ENCODE results near the gene SELENOO.

Gene SELENOO

DNA sequence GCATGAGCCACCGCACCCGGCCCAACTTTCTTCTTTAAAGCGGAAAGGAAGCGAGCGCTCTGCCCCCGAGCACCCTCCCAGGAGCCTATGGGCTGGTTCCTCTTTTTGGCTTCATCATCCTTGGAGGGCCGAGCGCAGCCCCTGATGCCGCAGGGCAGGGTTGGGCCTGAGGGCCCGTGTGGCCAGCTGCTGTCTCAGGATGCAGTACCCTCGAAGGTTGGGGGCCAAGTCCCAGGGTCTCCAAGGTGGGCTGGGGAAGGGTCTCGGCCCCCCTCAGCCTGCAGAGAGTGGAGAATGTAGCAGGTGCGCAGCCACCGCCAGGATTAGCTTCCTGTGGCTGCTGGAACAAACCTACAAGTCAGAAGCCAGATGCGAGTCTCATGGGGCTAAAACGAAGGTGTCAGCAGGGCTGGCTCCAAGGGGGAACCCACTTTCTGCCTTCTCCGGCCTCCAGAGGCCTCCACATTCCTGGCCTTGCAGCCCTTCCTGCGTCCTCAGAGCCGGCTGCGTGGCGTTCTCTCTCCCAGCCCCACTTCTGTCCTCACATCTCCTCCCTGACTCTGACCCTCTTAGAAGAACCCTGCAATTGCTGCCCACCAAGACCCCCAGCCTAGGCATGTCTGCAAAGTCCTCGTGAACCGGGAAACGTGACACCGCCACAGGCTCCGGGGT, 27.4 kb upstream of the SELENOO start:
- no peak for DNase-seq (ENCODE audit: low read depth)

GRCh38 chr22:50173983-50174355, 26.8 kb upstream of the SELENOO start:
- no peak for DNase-seq (ENCODE audit: low read depth)

DNA sequence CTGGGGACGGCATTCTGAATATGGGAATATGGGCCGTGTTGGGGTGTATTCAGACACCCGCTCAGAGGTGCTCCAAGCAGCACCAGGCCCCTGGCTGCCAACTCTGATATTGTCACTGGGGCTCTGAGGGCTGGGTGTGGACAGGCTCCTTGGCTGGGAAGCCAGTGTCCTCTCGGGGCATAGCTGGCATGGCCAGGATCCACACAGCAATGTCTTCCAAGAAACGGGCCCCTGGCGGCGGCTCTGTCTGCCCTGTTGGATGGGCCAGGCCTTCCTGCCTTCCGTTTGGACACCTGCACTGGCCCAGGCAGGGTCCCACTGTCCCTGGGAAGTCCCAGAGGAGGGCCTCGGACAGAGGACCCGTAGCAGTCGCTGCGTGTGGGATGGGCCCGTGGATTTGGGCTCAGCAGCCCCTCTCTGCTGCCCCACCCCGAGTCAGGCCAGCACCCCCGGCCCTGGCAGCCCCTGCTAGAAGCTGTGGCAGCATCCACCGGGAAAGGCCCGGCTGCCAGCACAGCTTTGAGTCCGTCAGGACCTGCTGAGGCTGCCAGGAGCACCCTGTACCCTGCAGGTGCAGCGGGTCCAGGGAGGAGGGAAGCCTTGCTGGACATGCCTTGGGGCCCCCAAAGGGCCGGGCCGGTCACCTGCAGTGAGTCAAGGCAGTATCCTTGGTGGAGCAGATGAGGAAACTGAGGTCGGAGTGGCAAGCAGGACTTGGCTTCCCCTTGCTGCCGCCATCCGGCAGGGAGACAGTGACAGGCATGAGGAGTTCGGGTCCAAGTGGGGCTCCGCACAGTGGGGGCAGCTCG, 26.2 kb upstream of the SELENOO start:
- DNase-seq (ENCODE audit: low read depth): no peak

DNA sequence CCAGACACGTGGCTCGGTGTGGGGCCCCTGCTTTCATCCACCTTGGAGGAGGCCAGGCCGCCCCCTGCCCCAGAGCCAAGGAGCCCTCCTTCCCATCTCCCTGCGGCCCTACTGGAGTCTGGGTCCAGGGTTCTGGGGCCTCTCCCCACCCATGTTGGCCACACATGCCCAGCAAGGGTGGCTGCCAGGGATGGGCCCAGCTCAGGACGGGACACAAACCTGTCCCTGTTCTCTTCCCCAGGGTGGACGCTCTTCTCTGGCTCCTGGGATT, 25.7 kb upstream of the SELENOO start:
- DNase-seq (ENCODE audit: low read depth): no peak

GRCh38 chr22:50175921-50176849, 24.6 kb upstream of the SELENOO start:
- no peak for DNase-seq (ENCODE audit: low read depth)

GRCh38 chr22:50176850-50177536, 23.8 kb upstream of the SELENOO start:
- DNase-seq (ENCODE audit: low read depth): no peak

- no peak for DNase-seq (ENCODE audit: low read depth)
Measured at GRCh38 chr22:50177537-50178470, 23.0 kb upstream of the SELENOO start.

DNA sequence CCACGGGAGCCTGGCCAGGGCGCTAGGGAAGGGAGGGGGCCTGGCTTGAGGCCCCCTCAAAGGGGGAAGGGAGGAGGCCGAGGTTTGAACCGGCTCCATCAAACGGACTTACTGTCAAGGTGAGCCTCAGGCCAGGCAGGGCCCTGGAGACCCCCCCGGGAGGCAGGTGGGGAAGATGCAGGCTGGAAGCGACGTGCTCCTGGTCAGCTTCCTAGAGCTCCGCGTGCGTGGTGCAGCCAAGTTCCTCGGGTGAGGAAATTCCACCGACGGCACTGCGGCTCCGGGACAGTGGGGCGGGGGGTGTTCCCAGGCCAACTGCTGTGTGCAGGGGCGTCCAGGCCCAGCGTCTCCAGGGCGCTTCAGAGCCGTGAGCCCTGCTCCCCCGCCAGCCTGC, 22.3 kb upstream of the SELENOO start:
- DNase-seq (ENCODE audit: low read depth): no peak

- DNase-seq (ENCODE audit: low read depth): no peak
Measured at GRCh38 chr22:50178871-50179869, 21.6 kb upstream of the SELENOO start.

DNA sequence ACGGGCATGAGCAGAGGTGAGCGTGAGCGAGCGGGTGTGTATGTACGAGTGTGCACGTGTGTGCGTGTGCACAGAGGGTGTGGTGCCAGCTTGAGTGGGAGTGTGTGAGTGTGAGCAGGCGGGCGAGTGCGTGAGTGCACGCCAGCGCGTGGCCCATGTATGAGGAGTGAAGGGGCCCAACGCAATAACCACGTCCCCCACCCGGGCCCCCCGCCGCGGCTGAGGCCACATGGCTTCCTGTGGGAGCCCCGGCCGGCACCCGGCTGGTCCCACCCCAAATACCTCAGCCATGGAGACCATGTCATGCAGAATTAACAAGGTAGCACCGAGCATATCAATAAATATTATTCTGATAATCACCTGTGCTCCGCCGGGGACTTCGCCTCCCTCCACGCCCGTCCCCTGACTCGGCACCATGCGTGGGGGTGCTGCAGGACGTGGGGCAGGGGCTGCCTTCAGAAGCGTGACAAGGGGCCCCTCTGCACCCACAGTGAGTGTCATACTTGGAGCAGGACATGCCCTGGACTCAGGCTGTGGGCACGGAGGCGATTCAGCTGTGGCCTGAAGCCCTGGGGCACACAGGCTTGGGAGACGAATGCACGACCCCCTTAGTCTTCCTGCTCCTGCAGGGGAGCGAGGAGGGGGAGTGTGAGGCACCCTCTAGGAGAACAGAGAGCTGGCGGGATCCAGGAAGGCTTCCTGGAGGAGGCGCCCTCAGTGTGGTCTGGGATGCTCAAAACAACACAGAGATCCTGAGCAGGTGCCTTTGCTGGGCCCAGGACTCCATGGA, 20.7 kb upstream of the SELENOO start:
- no peak for DNase-seq (ENCODE audit: low read depth)

DNA sequence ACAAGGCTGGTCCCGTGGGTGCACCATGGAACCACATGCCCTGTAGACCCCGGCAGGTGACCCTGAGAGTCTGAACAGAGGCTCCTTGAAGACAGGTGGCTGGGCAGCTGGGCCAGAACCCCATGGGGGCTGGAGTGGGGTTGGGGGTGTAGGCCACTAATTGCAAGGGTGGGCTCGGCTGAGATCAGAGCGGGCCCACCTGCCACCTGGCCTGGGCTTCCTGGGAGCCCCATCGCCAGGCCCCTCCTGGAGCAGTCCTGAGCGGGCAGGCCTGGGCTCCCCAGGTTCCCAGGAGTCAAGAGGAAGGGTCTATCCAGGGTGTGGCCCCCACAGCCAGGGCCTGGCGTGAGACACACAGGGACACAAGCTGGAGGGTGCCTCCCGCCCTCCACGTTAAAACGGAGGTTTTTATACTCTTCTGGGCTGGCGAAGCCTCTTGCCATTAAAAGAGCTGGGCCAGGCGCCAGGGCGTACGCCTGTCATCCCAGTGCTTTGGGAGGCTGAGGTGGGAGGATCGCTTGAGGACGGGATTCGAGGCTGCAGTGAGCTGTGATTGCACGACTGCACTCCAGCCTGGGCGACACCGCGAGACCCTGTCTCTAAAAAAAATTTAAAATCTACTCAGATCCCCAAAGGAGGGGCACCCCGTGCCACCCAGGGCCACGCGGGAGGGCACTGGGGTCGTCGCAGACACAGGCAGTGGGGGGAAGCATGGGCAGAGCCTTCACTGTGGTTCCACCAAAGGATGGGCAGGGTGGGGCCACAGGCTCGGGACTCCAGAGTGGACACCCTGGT, 19.9 kb upstream of the SELENOO start:
- DNase-seq (ENCODE audit: low read depth): no peak

DNA sequence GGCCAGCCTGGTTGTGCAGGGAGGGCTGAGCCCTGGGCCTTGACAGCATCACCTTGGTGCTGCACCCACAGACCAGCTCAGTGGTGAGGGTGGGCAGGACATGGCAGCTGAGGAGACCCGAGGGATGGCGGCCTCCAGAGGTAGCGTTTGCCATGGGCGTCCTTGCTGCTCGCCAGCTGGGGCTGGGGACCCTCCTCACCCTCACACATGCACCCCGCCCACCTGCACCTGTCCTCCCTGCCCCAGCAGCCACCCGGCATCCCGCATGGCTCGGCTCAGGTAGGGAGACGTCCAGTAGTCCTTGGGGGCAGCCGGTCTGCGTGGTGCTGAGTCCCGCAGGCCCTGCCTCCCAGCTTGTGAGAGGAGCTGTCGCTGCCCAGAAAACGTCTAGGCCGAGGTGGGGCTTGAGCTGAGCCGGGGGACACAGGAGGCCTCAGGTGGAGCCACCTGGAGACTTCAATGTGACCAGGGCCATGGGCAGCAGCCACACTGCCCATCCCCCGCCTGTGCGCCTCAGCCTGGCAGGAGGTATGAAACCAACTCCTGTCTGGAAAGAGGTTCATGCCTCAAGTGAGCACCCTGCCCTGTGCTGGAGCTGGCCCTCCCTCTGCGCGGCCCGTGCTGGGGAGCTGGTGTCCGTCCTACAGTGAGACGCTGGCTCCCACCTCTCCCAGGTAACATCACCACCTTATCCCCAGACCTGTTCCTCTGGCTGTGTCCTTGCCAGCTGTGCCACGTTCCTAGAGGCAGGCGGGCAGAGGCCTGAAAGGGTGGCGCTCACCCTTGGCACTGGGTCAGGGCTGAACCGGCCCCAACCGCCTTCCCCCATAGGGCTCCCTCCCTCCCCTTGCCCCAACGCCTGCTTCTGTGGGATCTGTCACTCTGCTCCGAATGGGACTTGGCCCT, 18.4 kb upstream of the SELENOO start:
- no peak for DNase-seq (ENCODE audit: low read depth)

- DNase-seq (ENCODE audit: low read depth): no peak
Measured at GRCh38 chr22:50183141-50183971, 17.5 kb upstream of the SELENOO start.

- no peak for DNase-seq (ENCODE audit: low read depth)
Measured at GRCh38 chr22:50184004-50184901, 16.6 kb upstream of the SELENOO start.

- DNase-seq (ENCODE audit: low read depth): no peak
Measured at GRCh38 chr22:50184902-50185374, 15.9 kb upstream of the SELENOO start.

Measured in CMK (cell line).